ENCODE results near the gene NXPE3.
"Not testable (repeated sequence)": the region's sequence is repeated elsewhere in the genome, so short reads cannot be mapped to it uniquely, and the experiment has no call there.

Gene NXPE3

DNA sequence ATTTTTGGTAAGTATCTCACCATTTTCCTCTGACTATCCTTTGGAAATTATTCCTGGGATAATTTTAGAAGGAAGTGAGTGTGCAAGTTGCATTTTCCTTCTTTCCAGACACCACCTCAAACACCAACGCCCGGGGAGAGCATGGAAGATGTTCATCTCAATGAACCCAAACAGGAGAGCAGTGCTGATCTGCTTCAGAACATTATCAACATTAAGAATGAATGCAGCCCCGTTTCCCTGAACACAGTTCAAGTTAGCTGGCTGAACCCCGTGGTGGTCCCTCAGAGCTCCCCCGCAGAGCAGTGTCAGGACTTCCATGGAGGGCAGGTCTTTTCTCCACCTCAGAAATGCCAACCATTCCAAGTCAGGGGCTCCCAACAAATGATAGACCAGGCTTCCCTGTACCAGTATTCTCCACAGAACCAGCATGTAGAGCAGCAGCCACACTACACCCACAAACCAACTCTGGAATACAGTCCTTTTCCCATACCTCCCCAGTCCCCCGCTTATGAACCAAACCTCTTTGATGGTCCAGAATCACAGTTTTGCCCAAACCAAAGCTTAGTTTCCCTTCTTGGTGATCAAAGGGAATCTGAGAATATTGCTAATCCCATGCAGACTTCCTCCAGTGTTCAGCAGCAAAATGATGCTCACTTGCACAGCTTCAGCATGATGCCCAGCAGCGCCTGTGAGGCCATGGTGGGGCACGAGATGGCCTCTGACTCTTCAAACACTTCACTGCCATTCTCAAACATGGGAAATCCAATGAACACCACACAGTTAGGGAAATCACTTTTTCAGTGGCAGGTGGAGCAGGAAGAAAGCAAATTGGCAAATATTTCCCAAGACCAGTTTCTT is 74.2 kb downstream of the NXPE3 start:
- DNase-seq (ENCODE audit: low read depth in 1 of 2, low spot score in 1 of 2), result no peak
- no peak for TF ChIP-seq JUND (IDR thresholded peaks at IDR 0.05; ENCODE audit: low read depth)
- in situ Hi-C loops (cut with HindIII; ENCODE audit: low pct_unique_long_range_greater_than_20kb, low sequenced_read_pairs), result no loop called here

- no peak for DNase-seq (ENCODE audit: low read depth in 1 of 2, low spot score in 1 of 2)
- in situ Hi-C loops (cut with HindIII; ENCODE audit: low pct_unique_long_range_greater_than_20kb, low sequenced_read_pairs), result no loop called here
- TF ChIP-seq JUND (IDR thresholded peaks at IDR 0.05; ENCODE audit: low read depth), result no peak
Measured at GRCh38 chr3:101853982-101854381, 75.0 kb downstream of the NXPE3 start.

DNA sequence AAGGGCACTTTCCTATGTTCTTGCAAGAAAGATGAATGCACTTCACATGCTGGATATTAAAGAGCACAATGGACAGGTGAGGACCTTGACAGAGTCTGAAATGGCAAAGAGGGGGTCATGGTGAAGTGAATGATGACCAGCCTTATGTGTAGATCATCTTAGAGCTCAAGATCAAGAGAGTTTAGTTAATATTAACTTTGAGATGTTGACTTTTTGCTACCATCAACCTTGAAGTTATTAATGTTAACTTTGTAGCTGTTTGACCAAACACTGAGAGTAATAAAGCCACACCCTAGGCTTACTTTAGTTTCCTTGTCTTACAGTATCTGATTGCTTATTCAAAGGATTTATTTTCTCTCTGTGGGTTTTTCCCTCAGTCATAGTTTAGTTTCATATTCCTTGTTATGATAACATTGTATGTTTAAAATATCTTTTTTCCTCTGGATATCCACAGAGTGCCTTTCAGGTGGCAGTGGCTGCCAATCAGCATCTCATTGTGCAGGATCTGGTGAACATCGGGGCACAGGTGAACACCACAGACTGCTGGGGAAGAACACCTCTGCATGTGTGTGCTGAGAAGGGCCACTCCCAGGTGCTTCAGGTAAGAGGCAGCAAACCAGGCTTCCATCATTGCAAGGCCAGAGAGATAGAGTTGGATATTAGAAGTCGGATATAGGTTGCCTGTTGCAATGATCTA is 75.7 kb downstream of the NXPE3 start:
- no peak for TF ChIP-seq JUND (IDR thresholded peaks at IDR 0.05; ENCODE audit: low read depth)
- in situ Hi-C loops (cut with HindIII; ENCODE audit: low pct_unique_long_range_greater_than_20kb, low sequenced_read_pairs), result no loop called here
- DNase-seq (ENCODE audit: low read depth in 1 of 2, low spot score in 1 of 2), result no peak

- no peak for TF ChIP-seq JUND (IDR thresholded peaks at IDR 0.05; ENCODE audit: low read depth)
- DNase-seq (ENCODE audit: low read depth in 1 of 2, low spot score in 1 of 2), result no peak
- in situ Hi-C loops (cut with HindIII; ENCODE audit: low pct_unique_long_range_greater_than_20kb, low sequenced_read_pairs), result no loop called here
Measured at GRCh38 chr3:101857301-101857741, 78.3 kb downstream of the NXPE3 start.

- no peak for DNase-seq (ENCODE audit: low read depth in 1 of 2, low spot score in 1 of 2)
- in situ Hi-C loops (cut with HindIII; ENCODE audit: low pct_unique_long_range_greater_than_20kb, low sequenced_read_pairs), result no loop called here
- no peak for TF ChIP-seq JUND (IDR thresholded peaks at IDR 0.05; ENCODE audit: low read depth)
Measured at GRCh38 chr3:101858464-101859030, 79.5 kb downstream of the NXPE3 start.

DNA sequence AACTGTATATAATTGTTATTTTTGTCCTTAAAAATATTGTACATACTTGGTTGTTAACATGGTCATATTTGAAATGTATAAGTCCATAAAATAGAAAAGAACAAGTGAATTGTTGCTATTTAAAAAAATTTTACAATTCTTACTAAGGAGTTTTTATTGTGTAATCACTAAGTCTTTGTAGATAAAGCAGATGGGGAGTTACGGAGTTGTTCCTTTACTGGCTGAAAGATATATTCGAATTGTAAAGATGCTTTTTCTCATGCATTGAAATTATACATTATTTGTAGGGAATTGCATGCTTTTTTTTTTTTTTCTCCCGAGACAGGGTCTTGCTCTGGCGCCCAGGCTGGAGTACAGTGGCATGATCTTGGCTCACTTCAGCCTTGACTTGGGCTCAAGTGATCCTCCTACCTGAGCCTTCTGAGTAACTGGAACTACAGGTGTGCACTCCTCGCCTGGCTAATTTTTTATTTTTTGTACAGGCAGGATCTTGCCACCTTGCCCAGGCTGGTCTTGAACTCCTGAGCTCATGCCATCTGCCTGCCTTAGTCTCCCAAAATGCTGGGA is 81.0 kb downstream of the NXPE3 start:
- in situ Hi-C loops (cut with HindIII; ENCODE audit: low pct_unique_long_range_greater_than_20kb, low sequenced_read_pairs), result no loop called here
- DNase-seq (ENCODE audit: low read depth in 1 of 2, low spot score in 1 of 2), result no peak

DNA sequence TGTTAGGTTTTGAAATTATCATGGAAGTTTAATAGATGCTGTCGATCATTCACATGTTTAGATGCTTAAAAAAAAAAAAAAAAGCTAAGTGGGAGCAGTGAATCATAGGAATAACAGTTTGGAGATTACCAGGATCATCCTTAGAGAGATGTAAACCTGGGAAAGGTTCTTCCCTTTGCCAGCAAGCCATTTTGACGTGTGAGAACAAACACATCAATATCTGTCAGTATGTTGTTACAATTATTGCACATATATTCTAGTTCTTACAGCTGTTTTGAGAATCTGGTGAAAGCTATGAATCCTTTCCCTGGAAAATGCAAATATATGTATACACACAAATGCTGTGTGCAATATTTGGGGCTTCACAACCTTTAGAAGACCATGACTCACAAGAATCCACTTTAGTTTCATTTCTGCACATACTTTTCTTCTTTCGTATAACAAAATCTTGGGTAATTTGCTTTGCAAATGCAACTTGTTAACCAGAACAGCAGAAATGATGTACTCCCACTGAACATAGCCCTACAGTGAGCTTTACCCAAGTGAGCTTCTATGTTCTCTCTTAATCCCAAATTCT is 82.3 kb downstream of the NXPE3 start:
- in situ Hi-C loops (cut with HindIII; ENCODE audit: low pct_unique_long_range_greater_than_20kb, low sequenced_read_pairs), result no loop called here
- DNase-seq (ENCODE audit: low read depth in 1 of 2, low spot score in 1 of 2), result no peak
- no peak for TF ChIP-seq JUND (IDR thresholded peaks at IDR 0.05; ENCODE audit: low read depth)

More for the DNA sequence above, 81.0 kb downstream of the NXPE3 start:
- TF ChIP-seq JUND (IDR thresholded peaks at IDR 0.05; ENCODE audit: low read depth), result no peak

GRCh38 chr3:101861789-101862415 is 82.9 kb downstream of the NXPE3 start:
- in situ Hi-C loops (cut with HindIII; ENCODE audit: low pct_unique_long_range_greater_than_20kb, low sequenced_read_pairs), result no loop called here
- TF ChIP-seq JUND (IDR thresholded peaks at IDR 0.05; ENCODE audit: low read depth), result no peak

DNA sequence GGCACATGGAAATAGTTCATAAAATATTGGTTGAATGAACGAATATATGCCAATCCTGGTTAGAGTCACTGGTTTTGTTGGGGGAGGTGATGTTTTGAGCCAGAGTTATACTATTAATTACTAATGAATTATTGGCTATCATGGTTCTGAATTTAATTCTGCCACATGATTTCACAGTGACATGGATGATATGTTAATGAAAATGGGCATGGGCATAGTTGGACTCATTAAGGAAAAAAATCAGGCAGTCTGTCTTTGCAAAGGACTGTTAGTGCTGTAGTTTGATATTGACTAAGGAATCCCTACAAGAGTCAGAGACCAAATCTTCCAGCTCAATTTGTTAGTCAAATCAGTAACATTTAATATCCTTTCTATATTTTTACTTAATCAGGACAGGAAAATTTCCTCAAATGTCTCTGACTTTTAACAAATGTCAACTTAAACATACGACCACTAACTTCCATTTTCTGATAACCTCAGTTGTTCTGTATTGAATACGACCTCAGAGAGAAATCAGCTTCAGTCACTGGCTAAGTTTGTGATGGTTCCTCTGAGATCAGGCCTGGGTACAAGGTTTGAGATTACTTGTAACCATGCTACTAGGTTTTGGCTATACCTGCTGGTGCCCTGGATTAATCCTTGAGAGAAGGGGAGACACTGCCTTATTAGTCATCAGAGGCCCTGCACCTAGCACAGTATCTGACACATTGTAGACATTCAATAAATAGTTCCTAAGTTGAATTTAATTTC is 83.6 kb downstream of the NXPE3 start:
- TF ChIP-seq JUND (IDR thresholded peaks at IDR 0.05; ENCODE audit: low read depth), result no peak
- DNase-seq (ENCODE audit: low read depth in 1 of 2, low spot score in 1 of 2), result no peak
- in situ Hi-C loops (cut with HindIII; ENCODE audit: low pct_unique_long_range_greater_than_20kb, low sequenced_read_pairs), result no loop called here

More at GRCh38 chr3:101861789-101862415, 82.9 kb downstream of the NXPE3 start:
- no peak for DNase-seq (ENCODE audit: low read depth in 1 of 2, low spot score in 1 of 2)

- DNase-seq (ENCODE audit: low read depth in 1 of 2, low spot score in 1 of 2); in situ Hi-C loops (cut with HindIII; ENCODE audit: low pct_unique_long_range_greater_than_20kb, low sequenced_read_pairs): not testable (repeated sequence)
Measured at GRCh38 chr3:101864926-101865325, 85.9 kb downstream of the NXPE3 start.

DNA sequence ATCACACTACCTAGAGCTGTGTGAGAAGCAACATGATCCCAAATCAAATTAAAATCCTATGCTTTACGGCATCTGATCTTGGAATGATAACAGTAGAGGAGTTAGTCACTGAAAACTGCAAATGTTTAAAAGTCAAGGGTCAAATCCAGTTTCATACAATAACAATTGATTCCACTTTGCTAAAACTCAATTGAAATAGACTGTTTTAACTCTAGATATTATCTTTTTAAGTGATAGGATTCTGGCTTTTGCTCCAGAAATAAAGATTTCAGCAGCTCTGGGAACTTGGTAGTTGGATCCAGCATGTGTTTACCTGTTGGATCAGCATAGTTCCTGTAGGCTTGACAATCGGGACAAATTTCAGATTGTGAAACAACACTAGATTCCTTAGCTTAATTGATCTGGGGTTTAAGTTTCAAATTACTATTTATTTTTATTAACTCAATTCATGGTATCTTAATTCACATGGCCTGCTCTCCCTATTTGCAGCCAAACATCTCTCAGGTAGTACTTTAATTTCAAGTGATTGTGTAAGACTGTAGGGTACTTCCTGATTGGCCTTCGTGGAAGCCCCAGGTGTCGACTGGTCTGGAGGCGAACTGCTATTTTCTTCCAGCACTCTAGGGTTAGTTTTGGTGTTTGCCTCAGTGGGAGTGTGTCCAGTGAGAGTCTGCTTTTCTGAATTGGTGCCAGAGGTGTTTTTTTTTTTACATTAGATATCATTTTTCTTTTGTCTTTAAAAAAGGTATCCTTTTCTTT is 86.9 kb downstream of the NXPE3 start:
- TF ChIP-seq JUND (IDR thresholded peaks at IDR 0.05; ENCODE audit: low read depth), result no peak
- in situ Hi-C loops (cut with HindIII; ENCODE audit: low pct_unique_long_range_greater_than_20kb, low sequenced_read_pairs), result no loop called here

More for the DNA sequence above, 86.9 kb downstream of the NXPE3 start:
- DNase-seq (ENCODE audit: low read depth in 1 of 2, low spot score in 1 of 2), result peak in 1 of 2 experiments; percentile 53
